Activated B cell treated with CpG ODN at 0.5 μM for 24 hours (primary cell): ENCODE results near the gene GFRA3. TPM values are rescaled to one million over a fixed set of nuclear protein-coding genes. Genes with fewer than 3 reads are reported as not detected.

Source experiments
- ATAC-seq: fragments of 200-7000 bp; cut with Tn5 transposase; one replicate; pipeline ENCODE4 v1.10.0; 2021; ENCODE audit warnings: low read depth, mild to moderate bottlenecking, moderate library complexity
- CTCF ChIA-PET: fragments of 350-600 bp; sonication (Branson Sonifier 250); formaldehyde crosslinking; loops from one replicate; lab custom pipeline; 2021; ENCODE audit warnings: antibody characterized with exemption; lab: Charles Lee
- POLR2A ChIA-PET: fragments of 350-600 bp; sonication (Branson Sonifier 250); formaldehyde crosslinking; loops from one replicate; lab custom pipeline; 2021; ENCODE audit warnings: antibody characterized with exemption; lab: Charles Lee
- DNase-seq: peaks from one replicate; pipeline ENCODE4 v3.0.0; 2022
- H3K27ac Mint-ChIP-seq: one replicate; pipeline ENCODE4 v1.8.0; 2020; ENCODE audit warnings: mixed read lengths
- H3K27me3 Mint-ChIP-seq: one replicate; pipeline ENCODE4 v1.8.0; 2021; ENCODE audit warnings: mixed read lengths
- H3K36me3 Mint-ChIP-seq: one replicate; pipeline ENCODE4 v1.8.0; 2021; ENCODE audit warnings: low read depth, mixed read lengths
- H3K4me1 Mint-ChIP-seq: one replicate; pipeline ENCODE4 v1.8.0; 2021; ENCODE audit warnings: mixed read lengths
- H3K4me3 Mint-ChIP-seq: one replicate; pipeline ENCODE4 v1.8.0; 2020; ENCODE audit warnings: mild to moderate bottlenecking, mixed read lengths
- H3K9me3 Mint-ChIP-seq: one replicate; pipeline ENCODE4 v1.8.0; 2020; ENCODE audit warnings: mixed read lengths
- CTCF ChIP-seq: fragments of 200-600 bp; IDR thresholded peaks from one replicate; pipeline ENCODE4 v1.8.0; 2022; ENCODE audit warnings: antibody characterized with exemption, mild to moderate bottlenecking
- intact Hi-C: fragments of 100-400 bp; cut with micrococcal nuclease; formaldehyde crosslinking; loops from one replicate; pipeline ENCODE4 v1.15.1; 2024
- total RNA-seq: library from RNA; stranded (reverse); gene quantifications from 2 replicates; pipeline ENCODE4 v1.2.3, GENCODE V29; 2022

The GFRA3 gene
- total RNA-seq, 1 donor from 2014 or later, result not detected

GRCh38 chr5:138230981-138231589 lies 43.3 kb downstream of the GFRA3 start:
- TF ChIP-seq CTCF, result no peak
- H3K9me3 Mint-ChIP-seq, result peaks cover 3% of the 10 kb centered on the region
- peaks cover 20% of the 10 kb centered on the region for H3K27me3 Mint-ChIP-seq
- no peaks in the 10 kb centered on the region for H3K36me3 Mint-ChIP-seq
- ATAC-seq (no peak), DNase-seq (no peak)
- POLR2A ChIA-PET, result interaction anchor here (0.6 kb wide), 1 partner anchor 24 kb away, joined by 4 read pairs; no protein-coding TSS in a partner anchor
- no peaks in the 10 kb centered on the region for H3K4me1 Mint-ChIP-seq
- no peak overlapping the region for H3K4me3 Mint-ChIP-seq
- intact Hi-C loops, result no loop called here
- H3K27ac Mint-ChIP-seq, result no peak overlapping the region
- CTCF ChIA-PET, result no interaction called here

- TF ChIP-seq CTCF, result no peak
- no peak overlapping the region for H3K4me3 Mint-ChIP-seq
- ChIA-PET CTCF (no interaction called here), POLR2A (interaction anchor here (0.7 kb wide), 1 partner anchor 165 kb away, joined by 4 read pairs; no protein-coding TSS in a partner anchor)
- H3K9me3 Mint-ChIP-seq, result peaks cover 8% of the 10 kb centered on the region
- H3K27me3 Mint-ChIP-seq, result peaks cover 28% of the 10 kb centered on the region
- H3K36me3 Mint-ChIP-seq, result no peaks in the 10 kb centered on the region
- DNase-seq, result no peak
- intact Hi-C loops, result no loop called here
- ATAC-seq, result no peak
- no peaks in the 10 kb centered on the region for H3K4me1 Mint-ChIP-seq
- no peak overlapping the region for H3K27ac Mint-ChIP-seq
Measured at GRCh38 chr5:138230261-138230660, 44.2 kb downstream of the GFRA3 start.

GRCh38 chr5:138229387-138229786 lies 45.0 kb downstream of the GFRA3 start:
- Mint-ChIP-seq H3K27me3 (peaks cover 30% of the 10 kb centered on the region), H3K4me3 (no peak overlapping the region), H3K27ac (no peak overlapping the region), H3K4me1 (no peaks in the 10 kb centered on the region), H3K36me3 (no peaks in the 10 kb centered on the region), H3K9me3 (peaks cover 8% of the 10 kb centered on the region)
- ChIA-PET CTCF (no interaction called here), POLR2A (no interaction called here)
- no peak for ATAC-seq
- intact Hi-C loops, result no loop called here
- no peak for TF ChIP-seq CTCF
- DNase-seq, result no peak

GRCh38 chr5:138226910-138227309 lies 47.5 kb downstream of the GFRA3 start:
- H3K4me3 Mint-ChIP-seq, result no peak overlapping the region
- H3K27me3 Mint-ChIP-seq, result peaks cover 41% of the 10 kb centered on the region
- H3K4me1 Mint-ChIP-seq, result peaks cover 3% of the 10 kb centered on the region
- H3K9me3 Mint-ChIP-seq, result peaks cover 8% of the 10 kb centered on the region
- ATAC-seq (no peak), DNase-seq (no peak)
- no peak overlapping the region for H3K27ac Mint-ChIP-seq
- no peaks in the 10 kb centered on the region for H3K36me3 Mint-ChIP-seq
- TF ChIP-seq CTCF, result no peak
- intact Hi-C loops, result no loop called here
- CTCF ChIA-PET, result no interaction called here
- POLR2A ChIA-PET, result no interaction called here

GRCh38 chr5:138224712-138225111 lies 49.7 kb downstream of the GFRA3 start:
- DNase-seq (no peak), ATAC-seq (no peak)
- Mint-ChIP-seq H3K27me3 (peaks cover 47% of the 10 kb centered on the region), H3K9me3 (peaks cover 8% of the 10 kb centered on the region), H3K27ac (no peak overlapping the region), H3K4me1 (peaks cover 3% of the 10 kb centered on the region), H3K4me3 (no peak overlapping the region), H3K36me3 (no peaks in the 10 kb centered on the region)
- CTCF ChIA-PET, result no interaction called here
- POLR2A ChIA-PET, result no interaction called here
- no peak for TF ChIP-seq CTCF
- intact Hi-C loops, result no loop called here
